HG03457 (cell line): Measurements from ENCODE around the gene SMTNL2.

ENCODE experiments used
- ATAC-seq: cut with Tn5 transposase; IDR thresholded peaks from one replicate; pipeline ENCODE4 v1.9.1; 2021; ENCODE audit warnings: moderate number of reproducible peaks; ENCODE audit not compliant: unreplicated experiment

SMTNL2 gene

DNA sequence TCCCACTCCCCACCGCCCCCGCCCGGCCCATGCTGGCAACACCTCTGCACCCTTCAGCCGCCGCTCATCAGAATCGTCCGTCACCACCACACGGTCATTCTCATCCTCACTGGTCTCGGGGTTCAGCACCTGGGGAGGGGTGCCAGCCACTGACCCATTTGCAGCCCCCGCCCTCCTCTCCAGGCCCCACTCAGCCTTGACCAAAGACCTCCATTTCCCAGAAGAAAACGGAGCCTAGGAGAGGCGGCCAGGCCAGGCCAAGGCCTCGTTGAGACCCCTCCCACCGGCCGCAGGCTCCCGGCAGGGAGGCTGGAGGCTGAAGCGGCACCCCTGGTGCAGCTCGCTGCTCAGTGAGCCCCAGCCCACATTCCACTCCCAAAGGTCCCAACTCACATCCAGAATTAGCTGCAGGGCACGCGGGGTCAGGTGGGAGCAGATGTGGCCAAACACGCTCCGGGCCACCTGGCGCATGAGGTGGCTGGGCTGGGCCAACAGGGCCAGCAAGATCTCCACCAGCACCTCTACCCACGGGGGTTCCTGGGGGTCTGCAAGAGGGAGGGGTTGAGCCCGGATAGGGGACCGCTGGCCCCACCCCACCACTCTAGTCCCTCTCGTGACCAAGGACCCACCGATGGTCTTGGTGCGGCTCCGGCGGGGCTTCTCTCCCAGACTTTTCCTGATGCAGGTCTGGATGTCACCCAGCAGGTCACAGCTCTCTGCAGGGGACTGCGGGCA is 38.9 kb upstream of the SMTNL2 start:
- no peak for ATAC-seq

DNA sequence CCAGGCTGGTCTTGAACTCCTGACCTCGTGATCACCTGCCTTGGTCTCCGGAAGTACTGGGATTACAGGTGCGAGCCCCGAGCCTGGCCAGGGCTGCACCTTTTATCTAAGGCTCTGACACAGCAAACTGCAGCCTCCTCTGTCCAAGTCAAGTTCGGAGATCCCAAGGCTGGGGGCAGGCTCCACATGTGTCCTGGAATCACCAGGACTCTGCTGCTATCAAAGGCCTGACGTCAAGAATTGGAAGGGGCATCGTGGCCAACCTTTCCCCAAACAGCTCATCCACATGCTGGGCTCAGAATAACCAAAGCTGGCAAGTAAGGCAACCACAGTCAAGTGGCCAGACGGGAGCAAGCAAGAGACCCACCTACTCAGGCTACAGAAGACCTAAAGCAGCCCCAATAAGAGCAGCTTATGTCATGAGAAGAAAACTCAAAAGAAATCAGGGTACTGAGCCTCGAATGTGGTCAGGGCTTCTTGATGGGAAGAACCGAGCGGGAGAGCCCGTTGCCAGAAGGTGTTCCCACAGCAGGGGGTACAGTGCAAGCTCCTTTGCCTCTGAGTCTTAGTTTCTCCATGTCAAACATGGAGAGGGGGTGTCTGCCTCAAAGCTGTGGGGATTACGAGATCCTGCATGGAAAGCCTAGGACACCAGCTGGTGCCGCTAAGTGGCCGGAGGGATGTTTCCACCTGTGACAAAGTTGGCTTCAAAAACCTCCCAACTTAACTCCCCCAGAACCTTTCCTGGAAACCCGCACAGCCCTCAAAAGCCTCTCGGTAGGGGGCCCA is 37.0 kb upstream of the SMTNL2 start:
- no peak for ATAC-seq

DNA sequence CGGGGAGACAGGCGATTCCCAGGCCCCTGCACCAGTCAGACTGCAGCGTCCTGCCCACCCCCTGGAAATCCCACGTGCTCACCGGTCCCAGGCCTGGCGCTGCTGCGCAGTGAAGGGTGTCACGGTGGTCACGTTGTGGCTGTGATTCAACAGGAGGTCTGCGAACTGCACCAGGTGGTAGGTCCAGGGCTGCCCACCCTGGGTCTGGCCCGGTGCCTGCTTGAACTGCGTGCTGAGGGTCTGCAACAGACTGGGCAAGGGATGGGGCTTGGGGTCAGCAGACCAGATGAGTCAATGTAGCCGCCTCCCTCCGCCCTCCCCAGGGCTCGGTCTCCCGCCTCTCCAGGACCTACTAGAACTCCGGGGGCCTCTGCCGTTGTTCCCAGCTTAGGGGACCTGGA is 36.3 kb upstream of the SMTNL2 start:
- no peak for ATAC-seq

- ATAC-seq: no peak
Observed at GRCh38 chr17:4548721-4549531, 35.4 kb upstream of the SMTNL2 start.

DNA sequence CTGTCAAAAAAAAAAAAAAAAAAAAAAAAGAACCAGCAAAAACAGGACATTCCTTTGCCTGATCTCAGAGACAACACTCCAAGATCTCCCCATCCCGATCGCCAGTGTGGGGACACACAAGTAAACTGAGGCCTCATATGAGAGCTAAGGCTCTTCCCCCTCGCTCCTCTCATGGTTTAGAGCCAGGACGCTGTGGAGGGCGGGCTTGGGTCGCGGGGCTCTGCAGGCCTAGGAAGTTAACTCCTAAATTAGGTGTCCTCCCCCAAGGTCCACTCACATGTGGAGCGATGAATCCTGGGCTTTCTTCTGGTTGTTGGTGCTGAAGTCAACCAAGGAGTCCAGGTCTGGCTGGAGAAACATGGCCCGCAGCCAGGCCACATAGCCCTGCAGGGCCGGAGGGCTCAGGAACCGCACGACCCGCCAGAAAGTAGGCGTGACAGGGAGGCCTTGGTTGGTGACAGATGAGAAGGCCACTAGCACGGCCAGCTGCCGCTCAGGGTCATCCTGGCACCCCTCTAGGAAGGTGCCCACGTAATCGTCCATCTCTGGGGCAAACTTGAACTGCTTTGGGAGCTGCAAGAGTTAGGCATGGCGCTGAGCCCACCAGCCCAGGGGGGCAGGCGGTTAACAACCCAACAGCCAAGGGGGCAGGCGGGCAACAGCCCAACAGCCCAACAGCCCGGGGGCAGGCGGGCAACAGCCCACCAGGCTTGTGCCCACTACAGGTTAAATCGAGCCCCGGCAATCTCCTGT is 34.4 kb upstream of the SMTNL2 start:
- no peak for ATAC-seq

DNA sequence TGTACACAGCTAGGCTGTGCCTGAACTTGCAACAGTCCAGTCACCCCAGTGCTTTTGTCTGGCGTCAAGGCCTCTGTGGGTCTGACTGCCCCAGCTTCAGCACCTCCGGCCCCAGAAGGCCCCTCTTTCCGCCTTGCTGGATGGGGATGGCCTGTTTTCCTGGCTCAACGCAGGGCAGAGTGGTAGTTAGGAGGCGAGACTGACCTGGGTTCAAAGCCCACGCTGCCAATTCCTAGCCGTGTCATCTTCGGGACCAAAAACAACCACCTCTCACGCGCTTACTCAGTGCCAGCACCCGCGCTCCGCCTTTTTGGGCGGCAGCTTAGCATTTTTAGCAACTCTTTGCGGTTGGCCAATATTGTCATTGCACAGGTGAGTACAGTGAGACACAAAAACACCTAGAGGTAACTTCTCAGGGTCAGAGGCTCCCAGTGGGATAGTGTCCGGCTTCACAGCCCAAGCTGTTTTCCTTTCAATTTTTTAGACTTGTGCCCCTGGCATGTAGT is 33.7 kb upstream of the SMTNL2 start:
- ATAC-seq: no peak

- ATAC-seq: no peak
Observed at GRCh38 chr17:4551141-4551540, 33.2 kb upstream of the SMTNL2 start.

GRCh38 chr17:4551796-4552525 is 32.4 kb upstream of the SMTNL2 start:
- no peak for ATAC-seq

- no peak for ATAC-seq
Observed at GRCh38 chr17:4553669-4554068, 30.7 kb upstream of the SMTNL2 start.

DNA sequence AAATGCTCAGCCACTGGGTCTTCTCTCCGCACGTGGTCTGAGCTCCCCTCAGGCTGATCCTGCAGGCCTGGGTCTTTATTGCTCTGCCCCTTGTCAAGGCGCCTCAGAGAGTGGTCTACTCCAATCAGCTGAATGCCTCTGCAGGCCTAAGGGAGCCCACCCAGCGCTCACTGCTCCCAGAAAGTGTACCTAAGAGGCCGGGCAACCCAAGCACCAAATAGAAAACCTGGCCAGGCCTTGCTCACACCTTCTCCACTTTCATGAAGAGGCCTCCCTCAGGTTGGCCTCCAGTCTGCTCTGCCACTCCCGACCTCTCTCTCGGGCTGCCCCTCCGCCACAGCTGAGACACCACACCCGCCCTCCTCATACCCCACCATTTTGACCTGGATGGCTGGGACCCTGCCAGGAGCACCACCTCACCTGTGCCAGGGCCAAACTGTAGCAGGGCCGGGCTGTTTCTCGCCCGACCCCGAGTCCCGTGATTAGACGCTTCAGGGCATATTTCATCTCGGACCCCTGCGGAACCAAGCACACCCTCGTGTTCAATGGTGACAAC is 29.8 kb upstream of the SMTNL2 start:
- no peak for ATAC-seq

GRCh38 chr17:4554997-4555799 is 29.1 kb upstream of the SMTNL2 start, which contains the start of gene MYBBP1A:
Gene MYBBP1A (minus strand): TSS chr17:4555384. CDS start chr17:4555324, 60 bp downstream.
- peak; percentile 56 for ATAC-seq

DNA sequence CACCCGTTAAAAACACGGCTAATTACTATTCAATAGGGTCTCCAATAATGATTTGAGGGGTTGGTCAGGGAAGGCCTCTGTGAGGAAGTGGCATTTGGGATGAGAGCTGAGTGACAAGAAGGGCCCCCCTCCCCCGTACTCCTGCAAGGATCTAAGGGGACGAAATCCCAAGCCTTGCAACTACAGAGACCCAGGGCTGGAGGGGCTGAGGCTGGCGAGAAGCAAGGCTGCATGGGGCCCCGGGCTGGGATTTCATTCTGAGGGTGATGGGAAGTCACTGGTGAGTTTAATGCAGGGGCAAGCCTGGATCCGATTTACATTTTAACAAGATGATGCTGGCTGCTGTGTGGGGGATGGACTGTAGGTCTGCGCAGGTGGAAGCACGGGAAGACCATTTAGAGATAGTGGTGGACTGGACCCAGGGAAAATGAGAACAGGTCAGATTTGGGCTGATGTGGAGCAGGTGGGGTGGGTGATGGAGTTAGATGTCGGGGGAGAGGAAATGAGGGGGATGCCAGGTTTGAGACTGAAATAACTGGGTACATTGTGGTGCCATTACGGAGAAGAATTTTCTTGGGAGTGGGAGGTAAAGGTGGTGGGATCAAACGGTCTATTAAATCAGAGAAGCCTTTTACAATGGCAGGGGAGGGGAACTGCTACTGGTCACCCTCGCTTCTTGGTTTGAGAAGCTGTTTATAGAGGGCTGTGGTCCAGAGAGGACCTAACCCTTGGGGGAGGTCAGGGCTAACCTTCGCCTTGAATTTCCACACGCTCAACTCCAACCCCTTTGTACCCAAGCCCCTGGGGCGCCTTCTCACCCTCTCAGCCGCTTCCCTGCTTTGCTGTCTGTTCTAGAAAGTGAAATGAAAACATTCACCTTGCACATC is 28.2 kb upstream of the SMTNL2 start:
- no peak for ATAC-seq

DNA sequence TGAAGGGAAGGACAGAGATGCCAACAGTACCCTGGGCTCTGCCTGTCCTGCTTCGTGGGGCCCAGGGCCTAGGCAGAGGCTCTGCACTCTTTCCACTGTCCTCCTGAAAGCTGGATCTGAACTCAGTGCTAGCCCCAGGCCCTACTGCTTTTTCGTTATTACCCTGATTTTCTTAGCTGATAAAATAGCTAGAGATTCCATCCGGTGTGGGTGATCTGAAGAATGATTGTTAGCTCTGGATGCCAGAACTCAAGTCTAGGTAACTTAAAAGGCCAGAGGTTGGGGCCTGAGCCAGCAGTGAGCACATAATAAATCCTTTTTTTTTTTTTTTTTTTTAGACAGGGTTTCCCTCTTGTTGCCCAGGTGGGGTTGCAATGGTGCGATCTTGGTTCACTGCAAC is 27.3 kb upstream of the SMTNL2 start:
- no peak for ATAC-seq

DNA sequence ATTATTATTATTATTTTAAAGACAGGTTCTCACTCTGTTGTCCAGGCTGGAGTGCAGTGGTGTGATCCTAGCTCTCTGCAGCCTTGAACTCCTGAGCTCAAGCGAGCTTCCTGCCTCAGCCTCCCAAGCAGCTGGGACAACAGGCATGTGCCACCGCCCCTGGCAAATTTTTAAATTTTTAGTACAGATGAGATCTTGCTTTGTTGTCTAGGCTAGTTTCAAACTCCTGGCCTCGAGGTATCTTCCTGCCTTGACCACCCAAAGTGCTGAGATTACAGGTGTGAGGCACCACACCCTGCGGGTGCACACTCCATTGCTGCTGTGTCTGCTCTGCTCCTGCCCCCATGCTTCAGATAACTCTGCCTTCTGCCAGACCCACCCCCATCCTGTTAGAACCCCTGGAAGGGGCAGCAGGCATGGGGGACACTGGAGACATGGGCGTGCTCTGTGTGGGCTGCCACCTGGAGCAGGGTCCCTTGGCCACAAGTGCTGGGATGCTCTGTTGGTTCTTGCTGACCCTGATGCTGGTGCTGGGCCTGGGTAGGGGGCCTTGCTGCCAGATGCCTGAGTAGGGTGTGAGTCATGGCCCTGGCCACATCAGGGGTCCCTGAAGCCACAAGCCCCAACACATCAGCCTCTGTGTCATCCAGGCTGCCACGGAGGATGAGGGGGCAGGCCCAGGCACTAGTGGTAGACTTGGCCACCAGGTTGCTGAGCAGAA is 26.5 kb upstream of the SMTNL2 start:
- ATAC-seq: no peak

DNA sequence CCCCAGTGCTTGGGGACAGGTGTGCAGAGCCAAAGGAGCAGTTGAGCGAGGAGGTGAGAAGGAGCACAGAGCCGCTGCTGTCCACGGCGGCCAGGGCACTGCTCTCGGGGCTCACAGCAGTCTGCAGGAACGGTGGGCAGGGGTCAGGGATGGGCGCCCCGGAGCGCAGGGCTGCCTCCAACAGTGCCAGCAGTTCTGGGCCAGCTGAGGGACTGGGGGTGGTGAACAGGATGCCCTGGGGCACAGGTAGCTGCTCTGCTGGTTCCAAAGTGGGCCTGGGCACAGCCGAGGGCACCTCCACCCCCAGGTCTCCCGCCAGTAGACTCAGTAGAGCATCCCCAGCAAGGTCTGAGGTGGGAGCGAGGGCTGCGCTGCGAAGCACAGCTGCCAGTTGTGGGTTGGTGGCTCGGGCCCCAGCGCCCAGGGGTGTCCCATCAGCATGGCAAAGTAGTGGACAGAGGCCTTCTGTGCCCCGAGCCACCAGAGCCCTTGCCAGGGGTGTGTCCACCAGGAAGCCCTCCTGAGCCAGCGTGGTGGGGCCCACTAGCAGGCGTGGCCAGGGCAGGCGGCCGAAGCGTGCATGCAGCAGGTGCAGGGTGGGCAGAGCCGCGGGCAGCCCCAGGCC is 25.9 kb upstream of the SMTNL2 start:
- no peak for ATAC-seq

DNA sequence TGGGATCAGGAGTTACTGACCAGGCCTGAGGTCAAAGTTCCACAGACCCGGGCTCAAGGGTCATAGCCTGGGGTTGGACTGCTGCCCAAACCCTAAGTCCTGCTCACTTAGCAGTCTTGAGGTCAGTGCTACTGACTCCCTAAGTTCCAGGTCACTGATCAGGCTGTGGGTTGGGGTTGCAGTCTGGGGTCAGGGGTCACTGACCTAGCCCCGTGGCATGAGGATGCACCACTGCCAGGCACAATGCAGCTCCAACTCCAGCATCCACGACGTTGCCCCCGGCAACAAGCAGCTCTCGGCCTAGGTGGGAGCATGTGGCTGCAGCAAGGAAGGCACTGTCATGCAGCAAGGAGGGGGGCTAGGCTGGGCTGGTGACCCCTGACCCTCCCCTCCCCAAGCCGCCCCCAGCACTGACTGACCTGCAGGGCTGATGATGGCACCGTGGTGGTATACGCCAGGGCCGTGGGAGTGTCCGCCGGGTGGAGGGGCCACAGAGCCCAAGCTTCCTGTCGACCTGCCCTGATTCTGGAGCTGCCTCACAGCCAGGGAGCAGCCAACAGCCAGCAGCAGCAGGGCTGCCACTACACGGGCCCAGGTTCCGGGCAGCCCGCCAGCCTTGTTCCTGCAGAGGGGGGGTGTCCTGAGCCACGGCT is 25.1 kb upstream of the SMTNL2 start:
- no peak for ATAC-seq
